CD4-positive, alpha-beta T cell treated with Interleukin-12 subunit alpha and Interleukin-12 subunit beta, for 1 hour (primary cell): ENCODE results near the gene MAN1A1.
"Not testable (repeated sequence)": the region's sequence is repeated elsewhere in the genome, so short reads cannot be mapped to it uniquely, and the experiment has no call there.

Experiments used
- DNase-seq: peaks from one replicate; pipeline ENCODE4 v3.0.0-alpha.2; 2020

The MAN1A1 gene

DNA sequence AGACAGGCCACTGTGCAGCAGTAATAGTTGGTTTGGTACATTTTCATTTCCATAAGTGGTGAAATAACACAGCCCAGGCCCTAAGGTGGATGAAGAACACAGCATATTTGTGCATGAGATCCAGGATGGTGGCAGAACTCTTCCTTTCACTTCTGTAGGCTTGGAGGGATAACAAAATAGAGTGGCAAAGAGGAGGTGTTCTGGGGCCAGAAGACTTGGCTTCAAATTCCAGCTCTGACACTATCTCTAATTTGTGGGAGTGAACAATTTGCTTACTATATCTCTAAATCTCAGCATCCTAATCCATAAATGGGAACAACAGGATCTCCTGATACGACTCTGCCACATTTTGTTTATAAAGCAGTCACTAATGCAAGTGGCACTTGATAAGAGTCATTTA is 159.4 kb downstream of the MAN1A1 start:
- DNase-seq, result no peak

DNA sequence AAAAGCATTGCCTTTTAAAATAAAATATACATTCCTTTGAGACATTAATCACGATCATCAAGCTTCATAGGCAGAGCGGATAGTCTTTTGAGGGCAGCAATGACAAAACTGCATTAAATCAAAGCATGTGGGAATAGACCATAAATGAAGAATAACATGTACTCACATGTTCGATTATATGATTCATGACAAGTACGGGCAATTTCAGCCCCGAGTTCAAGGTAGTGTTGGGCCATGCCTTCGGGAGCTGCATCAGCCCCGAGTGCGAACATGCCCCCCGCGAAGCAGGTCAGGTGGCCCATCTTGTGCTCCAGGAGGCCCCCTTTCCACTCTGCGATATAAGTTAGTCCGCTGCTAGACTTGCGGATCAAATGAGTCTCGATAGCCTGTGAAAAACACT is 160.1 kb downstream of the MAN1A1 start:
- DNase-seq, result no peak

DNA sequence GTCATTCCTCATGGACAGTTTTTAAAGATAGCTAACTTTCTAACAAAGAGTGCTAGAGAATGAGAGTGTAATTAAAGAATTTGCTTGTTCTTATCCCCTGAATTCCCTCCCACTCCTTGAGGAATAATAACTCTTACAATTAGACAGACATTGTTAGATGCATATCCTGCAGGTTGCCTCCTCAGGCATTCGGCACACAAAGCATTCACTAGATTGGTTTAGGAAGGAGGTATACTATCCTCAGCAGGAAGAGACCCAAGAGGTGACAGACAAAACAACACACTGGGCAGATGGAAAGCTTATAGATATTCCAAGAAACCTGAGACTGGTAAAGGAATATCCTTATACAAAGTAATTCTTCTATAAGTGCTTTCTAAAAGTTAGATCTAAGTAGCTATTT is 162.0 kb downstream of the MAN1A1 start:
- DNase-seq, result no peak

DNA sequence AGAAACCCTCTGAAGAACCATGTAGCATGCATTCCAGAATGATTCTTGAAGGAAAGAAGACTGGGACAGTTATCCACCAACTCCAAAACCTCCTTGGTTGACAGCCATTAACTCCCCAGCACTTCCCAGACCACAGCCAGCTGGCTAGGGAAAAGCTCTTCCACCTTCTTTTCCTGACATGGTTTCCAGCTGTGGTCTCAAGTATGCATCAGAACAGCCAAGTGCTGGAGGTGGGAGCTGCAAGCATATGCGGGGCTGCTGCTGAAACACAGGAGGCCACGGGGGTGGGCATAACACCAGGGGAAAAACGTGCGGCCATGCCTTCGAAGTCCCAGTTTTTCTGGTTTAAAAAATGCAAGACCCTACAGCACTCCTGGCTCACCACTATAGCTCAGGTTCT is 163.1 kb downstream of the MAN1A1 start:
- no peak for DNase-seq

DNA sequence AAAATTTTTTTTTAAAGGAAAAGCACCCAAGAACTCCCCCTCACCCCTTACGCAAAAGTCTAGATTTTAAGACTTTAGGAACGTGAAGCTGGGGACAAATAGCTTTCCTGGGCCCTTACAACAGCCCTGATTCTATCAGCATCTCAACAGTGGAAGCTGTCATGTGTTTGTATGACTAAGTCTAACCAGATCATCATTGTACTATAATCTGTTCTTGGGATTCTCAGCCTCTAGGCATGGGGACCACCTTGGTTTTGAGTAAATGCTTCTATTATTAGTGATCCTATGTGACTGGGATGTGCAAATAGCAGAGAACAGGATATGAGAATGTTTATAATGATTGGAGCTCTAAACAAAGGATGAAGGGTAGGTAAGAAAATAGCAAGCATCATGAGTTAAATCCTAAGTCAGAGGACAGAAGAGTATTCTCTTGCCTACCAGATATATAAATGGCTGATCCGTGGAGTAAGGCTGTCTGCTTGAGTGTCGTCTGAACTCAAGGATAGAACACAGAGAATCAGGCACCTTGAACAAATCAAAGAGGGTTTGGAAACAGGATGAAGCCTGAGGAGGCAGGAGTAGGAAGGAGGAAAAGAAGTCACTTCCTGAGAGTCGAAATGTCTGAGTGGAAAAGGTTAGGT is 165.4 kb downstream of the MAN1A1 start:
- no peak for DNase-seq

DNA sequence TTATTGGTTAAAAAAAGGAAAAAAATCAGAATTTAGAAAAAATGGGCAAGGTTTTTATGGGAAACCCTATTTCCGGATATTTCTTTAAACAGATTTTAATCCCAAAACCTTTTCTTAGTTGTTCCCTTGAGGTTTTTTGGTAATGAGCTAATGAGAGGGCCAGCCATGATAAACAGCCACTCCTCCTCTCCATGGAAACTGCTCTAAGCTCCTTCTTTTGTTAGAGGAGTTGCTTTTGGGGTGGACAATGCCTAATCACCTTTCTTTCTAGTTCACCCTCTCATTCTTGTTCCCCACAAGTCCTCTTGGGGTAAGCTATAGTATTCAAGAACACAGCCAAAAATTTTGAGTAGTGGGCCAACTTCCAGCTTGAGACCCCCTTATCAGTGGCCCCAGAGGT is 166.1 kb downstream of the MAN1A1 start:
- no peak for DNase-seq

DNA sequence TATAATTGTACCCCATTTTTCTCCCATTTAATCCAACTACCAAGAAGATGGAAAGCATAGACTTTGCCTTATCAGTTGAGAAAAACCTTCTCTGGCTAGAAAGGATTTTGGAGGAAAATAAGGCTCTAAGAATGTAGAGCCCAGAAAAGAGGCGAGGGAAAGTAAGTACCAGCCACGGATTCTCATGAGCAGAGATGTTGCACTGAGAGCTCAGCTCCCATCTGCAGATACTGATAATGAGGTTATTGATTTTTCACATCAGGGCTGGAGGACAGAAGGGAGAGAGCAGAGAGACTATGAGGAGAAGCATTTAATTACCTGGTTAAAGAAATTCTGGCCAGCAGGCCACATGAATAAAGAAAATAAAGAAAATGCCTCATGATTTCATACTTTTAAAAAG is 166.7 kb downstream of the MAN1A1 start:
- no peak for DNase-seq

DNA sequence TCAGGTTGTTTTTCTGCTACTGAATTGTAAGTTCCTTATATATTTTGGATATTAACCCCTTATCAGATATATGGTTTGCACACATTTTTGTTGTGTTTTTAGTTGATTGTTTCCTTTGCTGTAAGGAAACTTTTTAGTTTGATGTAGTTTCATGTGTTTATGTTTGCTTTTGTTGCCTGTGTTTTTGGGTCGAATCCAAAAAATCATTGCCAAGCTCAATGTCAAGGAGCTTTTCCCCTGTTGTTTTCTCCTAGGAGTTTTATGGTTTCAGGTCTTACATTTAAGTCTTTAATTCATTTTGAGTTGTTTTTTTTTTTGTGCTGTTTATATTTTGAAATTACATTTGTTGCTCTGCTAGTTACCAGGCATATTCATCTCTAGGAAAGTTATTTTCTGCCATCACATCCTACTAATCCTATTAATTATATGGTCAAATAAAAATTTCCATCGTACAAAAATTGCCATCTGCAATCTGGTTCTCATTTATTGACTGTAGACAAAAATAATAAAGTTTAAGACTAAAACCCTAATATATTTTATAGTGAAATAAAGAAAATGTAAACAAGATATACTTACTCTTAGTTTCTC is 167.3 kb downstream of the MAN1A1 start:
- no peak for DNase-seq

DNA sequence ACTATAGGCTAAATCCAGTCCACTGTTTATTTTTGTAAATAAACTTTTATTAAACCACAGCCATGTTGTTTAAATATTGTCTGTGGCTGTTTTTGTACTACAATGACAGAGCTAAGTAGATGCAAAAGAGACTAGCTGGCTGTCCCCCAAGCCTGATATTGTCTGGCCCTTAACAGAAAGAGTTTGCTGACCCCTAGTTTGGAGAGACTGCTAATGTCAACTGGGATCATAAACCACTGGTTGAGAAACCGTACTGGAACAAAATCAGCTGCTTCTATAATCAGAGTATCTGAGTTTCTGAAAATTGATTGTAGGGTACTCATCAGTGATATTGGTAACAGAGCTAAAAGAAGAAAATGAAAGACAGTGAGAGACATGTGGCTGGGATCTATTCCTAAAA is 168.5 kb downstream of the MAN1A1 start:
- no peak for DNase-seq

DNA sequence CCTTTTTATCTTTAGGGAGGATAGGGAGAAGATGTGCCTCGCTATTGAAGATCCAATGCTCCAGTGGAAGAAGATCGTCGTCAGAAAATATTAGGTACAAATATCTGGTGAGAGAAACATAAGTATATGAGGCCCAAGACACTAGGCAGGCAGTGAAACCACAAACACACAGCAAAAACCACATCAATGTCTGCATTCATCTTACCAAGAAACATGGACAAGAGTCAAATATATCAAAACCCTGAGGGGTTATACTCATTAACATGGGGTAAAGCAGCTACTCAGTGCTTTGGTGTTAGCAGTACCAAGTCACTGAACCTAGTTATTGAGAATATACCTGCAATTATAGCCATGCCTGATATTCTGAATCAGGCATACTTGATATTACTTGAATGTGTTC is 169.7 kb downstream of the MAN1A1 start:
- DNase-seq, result no peak

DNA sequence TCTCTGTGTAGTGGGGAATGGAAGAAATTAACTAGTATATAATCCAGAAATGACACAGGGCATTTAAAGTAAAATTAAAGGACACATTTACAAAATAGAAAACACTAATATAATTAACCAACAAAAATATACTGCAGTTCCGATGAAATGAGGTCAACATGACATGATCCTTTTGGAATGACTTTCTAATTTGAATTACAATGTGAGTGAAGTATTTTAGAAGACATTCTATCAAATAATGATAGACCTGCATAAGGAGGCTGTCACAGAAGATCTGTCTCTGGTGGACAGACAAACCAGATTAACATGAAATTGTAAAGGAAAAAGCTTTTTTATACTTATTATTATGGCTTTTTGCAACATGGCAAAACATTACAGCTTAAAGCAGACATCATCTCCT is 170.5 kb downstream of the MAN1A1 start:
- DNase-seq, result no peak

DNA sequence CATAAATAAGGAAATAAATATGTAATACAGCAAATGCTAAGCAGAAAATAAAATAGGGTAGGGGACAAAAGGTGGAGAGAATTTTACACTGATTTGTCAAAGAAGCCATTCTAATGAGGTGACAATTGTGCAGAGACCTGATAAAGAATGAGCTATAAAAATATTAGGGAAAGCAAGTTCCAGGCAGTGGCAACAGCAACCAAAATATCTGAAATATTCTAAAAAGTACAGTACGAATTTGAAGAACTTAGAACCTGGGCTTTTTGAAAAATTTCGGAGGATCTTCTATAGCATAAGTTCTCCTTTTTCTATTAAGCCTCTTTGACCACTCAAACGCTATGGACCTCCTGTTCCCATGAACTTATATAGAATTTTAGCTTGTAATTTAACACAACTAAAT is 173.1 kb downstream of the MAN1A1 start:
- DNase-seq, result no peak

DNA sequence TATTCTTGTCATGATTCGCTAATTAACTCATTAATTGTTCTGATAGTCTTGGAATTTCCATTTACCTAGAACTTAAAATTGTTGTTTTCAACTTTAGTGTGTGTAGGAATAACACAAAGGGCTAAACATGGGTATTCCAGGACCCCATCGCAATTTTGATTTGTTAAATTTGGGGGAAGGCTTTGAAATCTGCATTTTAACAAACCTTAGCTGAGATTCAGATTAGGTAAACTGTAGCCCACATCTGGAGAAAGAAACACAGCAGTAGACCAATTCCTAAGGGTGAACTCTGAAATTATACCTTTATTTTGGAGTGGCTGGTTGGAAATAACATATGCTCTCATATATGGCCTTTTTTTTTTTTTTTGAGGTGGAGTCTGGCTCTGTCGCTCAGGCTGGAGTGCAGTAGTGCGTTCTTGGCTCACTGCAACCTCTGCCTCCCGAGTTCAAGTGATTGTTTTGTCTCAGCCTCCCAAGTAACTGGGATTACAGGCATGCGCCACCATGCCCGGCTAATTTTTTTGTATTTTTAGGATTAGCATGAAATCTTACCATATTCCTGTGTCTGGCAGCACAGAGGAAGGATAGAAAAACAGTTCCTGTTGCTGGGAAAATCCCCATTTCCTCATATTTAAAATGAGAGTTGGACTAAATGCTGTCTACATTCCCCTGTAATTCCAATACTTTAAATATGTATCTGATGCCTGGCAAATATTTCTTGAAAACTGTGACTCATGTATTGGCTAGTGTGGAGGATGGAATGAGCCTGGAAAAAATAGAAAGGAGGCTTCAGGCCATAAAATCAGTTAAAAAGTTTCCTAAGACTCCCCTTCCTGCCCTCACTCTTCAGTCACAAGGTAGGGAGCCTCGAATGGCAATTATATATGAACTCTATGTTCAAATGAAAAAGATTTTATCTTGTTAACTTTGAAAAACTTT is 174.4 kb downstream of the MAN1A1 start:
- DNase-seq, result no peak

DNA sequence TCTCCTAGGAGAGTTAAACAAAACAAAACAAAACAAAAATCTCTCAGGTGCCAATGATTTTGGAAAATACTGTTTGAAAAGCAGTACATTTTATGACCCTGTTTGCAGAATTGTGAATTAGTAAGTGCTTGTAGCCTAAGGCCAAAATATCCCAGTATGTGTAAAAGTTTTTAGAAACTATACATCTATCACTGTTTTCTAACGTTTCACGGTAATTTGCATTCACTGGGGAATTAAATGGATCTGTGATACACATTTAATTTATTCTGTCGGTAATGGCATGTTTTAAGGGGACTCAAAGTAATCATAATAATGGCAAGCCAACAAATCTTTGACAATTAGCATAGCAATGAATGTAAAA is 175.5 kb downstream of the MAN1A1 start:
- no peak for DNase-seq

DNA sequence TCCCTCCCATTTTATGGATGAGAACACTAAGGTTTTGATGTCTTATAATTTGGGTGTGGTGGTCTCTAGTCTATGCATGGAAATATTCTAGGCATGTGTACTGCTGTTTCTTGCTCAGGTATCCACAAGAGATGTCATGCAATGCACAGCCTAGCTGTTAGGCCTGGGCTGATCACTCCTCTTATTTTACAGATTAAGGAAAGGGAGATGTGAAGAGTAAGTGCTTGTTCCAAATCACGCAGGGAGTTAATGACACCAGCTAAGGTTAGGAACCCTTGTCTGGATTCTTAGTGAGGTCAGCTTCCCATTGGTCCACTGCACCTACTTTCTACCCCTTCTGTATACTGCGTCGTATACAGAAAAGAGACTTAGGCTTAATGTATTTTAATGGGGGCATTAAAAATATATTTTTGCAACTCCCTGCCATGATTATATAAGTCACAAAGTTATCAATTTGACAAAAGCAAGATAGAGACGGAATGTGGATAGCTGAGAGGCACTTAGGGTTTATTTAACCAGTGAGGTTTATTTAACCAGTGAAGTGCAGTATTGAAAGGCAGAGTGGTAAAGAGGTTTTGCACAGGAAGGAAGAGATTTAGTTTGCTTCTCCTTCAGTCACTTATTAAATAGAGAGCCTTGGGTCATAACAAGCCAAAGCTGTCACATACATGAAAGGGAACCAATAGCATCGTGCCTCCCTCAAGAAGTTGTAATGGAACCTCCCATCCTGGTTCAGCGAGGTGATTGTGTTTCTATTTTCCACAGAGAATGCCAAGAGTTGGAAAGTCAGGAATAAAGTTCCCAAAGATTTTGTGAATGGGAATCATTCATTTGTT is 176.1 kb downstream of the MAN1A1 start:
- DNase-seq, result no peak

DNA sequence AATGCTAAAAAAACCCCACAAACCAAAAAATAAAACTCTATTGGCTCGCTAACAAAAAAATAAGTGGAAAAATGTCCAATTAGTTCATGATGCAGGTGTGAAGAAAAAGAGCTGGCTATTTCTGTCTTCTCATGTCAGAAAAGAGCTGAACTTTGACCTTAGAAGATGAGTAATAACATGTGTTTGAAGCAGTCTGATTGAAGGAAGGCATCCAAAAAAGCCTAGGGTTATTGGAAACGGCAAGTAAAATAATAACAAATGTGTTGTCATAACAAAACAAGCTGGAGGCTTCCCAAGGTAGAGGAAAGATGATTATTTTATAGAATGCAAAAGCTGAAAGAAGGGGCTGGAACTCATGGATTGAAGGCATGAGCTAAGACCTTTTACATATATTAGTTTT is 176.7 kb downstream of the MAN1A1 start:
- no peak for DNase-seq

DNA sequence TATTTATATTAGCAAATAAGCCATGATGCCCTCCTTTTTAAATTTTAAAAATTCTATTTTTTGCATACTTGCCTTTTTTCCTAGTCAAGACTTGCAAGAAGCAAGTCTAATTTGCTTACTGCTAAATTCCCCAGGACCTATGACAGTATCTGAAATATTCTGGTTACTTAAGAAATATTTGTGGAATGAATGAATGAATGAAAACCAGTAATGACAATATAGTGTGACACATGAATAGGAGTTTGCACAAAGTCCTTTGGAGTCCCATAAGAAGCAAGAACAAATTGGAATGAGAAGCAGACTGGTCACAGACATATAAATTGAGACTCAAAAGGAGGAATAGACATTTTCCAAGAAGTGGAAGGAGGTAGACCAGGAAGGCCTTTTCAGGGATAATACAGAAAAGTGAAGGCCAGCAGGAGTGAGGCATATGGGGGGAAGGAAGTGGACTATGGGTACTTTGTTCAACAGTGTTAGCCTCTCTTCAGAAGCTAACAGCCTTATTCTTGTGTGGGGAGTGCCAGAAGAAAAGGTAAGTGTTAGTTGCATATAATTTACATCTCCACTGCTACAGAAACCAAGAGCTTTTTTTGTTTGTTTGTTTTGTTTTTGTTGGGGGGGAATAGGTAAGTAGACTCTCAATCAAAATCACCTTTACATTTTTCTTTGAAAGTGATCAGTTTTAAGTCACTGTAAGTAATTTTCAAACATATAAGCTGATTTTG is 177.5 kb downstream of the MAN1A1 start:
- DNase-seq, result no peak

DNA sequence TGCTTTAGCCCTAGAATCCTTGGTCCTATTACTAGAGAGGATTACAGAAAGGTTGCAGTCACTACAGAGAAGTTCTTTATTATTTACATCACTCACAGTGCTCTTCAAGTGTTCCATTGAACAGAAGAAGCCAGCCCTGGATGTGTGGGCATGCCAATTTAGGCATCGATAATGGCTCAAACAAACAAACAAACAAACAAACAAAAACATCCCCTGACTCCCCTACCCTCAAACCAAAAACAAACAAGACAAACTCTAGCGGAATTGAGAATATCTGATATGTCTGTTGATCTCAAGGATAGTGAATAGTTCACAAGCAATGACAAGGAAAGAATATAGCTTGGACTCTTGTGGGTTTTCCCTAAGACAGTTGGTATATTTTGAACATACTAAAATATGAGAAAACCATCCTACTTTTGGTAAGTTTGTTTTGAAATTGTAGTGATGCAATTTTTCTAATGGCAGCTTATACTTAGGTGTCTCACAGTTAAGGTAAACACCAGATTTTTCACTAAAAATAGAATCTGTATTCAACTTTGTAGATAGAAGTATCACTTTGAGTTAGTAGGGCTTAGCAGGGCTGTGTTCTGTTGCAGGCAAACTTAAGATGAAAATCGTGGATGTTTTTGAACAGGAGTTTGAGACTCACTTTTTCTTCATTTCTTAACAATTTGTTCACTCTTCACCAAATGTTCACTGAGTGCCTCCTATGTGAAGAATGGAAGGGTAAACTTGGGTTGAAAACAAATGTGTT is 178.3 kb downstream of the MAN1A1 start:
- DNase-seq, result no peak

DNA sequence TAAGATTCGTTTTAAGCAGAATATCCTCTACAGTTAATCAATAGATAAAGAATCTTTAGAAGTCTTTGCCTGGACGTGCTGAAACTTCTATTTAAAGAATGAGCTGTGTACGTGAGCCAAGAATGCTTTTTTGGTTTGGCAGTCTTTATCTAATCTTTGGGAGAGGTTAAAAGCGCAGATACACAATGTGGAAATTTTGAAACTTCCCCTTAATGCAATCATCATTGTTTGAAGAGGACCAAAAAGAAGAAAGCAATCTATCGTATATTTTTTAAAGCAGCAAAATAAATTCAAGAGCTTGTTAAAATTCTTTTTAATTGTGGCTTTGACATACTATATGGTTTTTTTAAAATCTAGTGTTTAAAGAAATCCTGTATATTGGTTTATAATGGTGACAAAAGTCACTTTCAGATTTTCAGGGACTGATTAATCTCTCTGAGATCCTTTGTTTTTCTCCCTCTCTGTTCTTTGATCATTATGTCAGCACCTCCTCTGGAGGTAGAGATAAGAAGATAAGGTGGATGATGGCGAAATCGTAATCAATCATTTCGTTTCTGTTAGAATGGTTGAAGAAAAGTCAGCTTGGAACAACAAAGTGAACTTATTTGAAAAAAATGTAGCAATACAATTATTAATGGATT is 179.0 kb downstream of the MAN1A1 start:
- no peak for DNase-seq

DNA sequence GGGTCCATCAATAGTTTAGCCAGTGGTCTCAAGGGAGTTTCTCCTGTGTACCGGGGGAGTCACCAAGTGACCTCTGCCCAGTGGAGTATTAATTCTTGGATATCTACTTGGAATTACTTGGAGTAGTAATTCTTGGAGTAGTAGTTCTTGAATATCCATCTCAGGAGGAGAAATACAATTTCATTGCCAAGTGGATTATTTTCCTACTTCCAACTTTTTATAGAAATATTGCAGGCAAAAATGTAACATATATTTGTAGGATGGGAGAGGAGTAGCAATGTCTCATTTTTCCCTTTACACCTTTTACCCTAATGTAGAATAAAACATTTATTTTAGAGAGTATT is 179.5 kb downstream of the MAN1A1 start:
- DNase-seq, result no peak

DNA sequence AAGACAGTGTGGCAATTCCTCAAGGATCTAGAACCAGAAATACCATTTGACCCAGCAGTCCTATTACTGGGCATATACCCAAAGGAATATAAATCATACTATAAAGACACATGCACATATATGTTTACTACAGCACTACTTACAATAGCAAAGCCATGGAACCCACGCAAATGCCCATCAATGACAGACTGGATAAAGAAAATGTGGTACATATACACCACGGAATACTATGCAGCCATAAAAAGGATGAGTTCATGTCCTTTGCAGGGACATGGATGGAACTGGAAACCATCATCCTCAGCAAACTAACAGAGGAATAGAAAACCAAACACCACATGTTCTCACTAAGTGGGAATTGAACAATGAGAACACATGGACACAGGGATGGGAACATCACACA is 180.2 kb downstream of the MAN1A1 start:
- DNase-seq, result not testable (repeated sequence)
